NCI-H1105 (cell line): ENCODE results near the gene ZNF319.
A peak's percentile ranks its signal among the peaks of the same experiment; 100 is the strongest.

ENCODE experiments used
- DNase-seq: peaks from one replicate; lab custom pipeline; 2025; lab: John Stamatoyannopoulos, UW

Gene ZNF319

GRCh38 chr16:58037365-58038057 is 37.0 kb upstream of the ZNF319 start:
- DNase-seq: no peak

GRCh38 chr16:58036943-58037342 is 36.5 kb upstream of the ZNF319 start:
- no peak for DNase-seq

- DNase-seq: no peak
Observed at GRCh38 chr16:58035356-58036170, 35.1 kb upstream of the ZNF319 start.

- no peak for DNase-seq
Observed at GRCh38 chr16:58034774-58035173, 34.3 kb upstream of the ZNF319 start.

GRCh38 chr16:58034128-58034685 is 33.7 kb upstream of the ZNF319 start:
- no peak for DNase-seq

- no peak for DNase-seq
Observed at GRCh38 chr16:58032710-58033293, 32.3 kb upstream of the ZNF319 start.

GRCh38 chr16:58031016-58031800 is 30.7 kb upstream of the ZNF319 start:
- no peak for DNase-seq

GRCh38 chr16:58030136-58030840 is 29.8 kb upstream of the ZNF319 start:
- no peak for DNase-seq

- DNase-seq: no peak
Observed at GRCh38 chr16:58029410-58029809, 28.9 kb upstream of the ZNF319 start.

- no peak for DNase-seq
Observed at GRCh38 chr16:58028541-58029070, 28.1 kb upstream of the ZNF319 start.

- no peak for DNase-seq
Observed at GRCh38 chr16:58027916-58028455, 27.5 kb upstream of the ZNF319 start.

- peak; percentile 17 for DNase-seq
Observed at GRCh38 chr16:58027161-58027915, 26.9 kb upstream of the ZNF319 start.

GRCh38 chr16:58026705-58027160 is 26.3 kb upstream of the ZNF319 start:
- DNase-seq: no peak

GRCh38 chr16:58026139-58026704 is 25.8 kb upstream of the ZNF319 start:
- no peak for DNase-seq

GRCh38 chr16:58025351-58026138 is 25.1 kb upstream of the ZNF319 start, which contains the start of gene MMP15:
MMP15 (plus strand) TSS chr16:58025754; CDS start chr16:58026351, 597 bp downstream.
- peak; percentile 62 for DNase-seq

- no peak for DNase-seq
Observed at GRCh38 chr16:58024486-58025350, 24.2 kb upstream of the ZNF319 start.

- peak; percentile 72 for DNase-seq
Observed at GRCh38 chr16:58022601-58023371, 22.3 kb upstream of the ZNF319 start.
